Measurements from ENCODE around the gene CDYL2. TPM values are rescaled to one million over a fixed set of nuclear protein-coding genes. Genes with fewer than 3 reads are reported as not detected.

CDYL2 gene
- polyA plus RNA-seq, 12 donors = 2.0 to 4.4 (median 2.6) TPM; not detected in 1

- DNase-seq = no peak
Observed at GRCh38 chr16:80599466-80599865, 204.9 kb downstream of the CDYL2 start.

- DNase-seq = no peak
Observed at GRCh38 chr16:80596507-80597207, 207.7 kb downstream of the CDYL2 start.

- DNase-seq = no peak
Observed at GRCh38 chr16:80594756-80595155, 209.6 kb downstream of the CDYL2 start.

- DNase-seq = no peak
Observed at GRCh38 chr16:80592273-80592672, 212.1 kb downstream of the CDYL2 start.

GRCh38 chr16:80591071-80591915 lies 213.1 kb downstream of the CDYL2 start:
- no peak for DNase-seq

- DNase-seq = no peak
Observed at GRCh38 chr16:80587071-80587470, 217.3 kb downstream of the CDYL2 start.

GRCh38 chr16:80586476-80586875 lies 217.9 kb downstream of the CDYL2 start:
- no peak for DNase-seq

- no peak for DNase-seq
Observed at GRCh38 chr16:80585764-80586163, 218.6 kb downstream of the CDYL2 start.

GRCh38 chr16:80583466-80583865 lies 220.9 kb downstream of the CDYL2 start:
- DNase-seq = no peak

- DNase-seq = no peak
Observed at GRCh38 chr16:80580109-80580832, 224.1 kb downstream of the CDYL2 start.

- DNase-seq = no peak
Observed at GRCh38 chr16:80577485-80578280, 226.7 kb downstream of the CDYL2 start.

- no peak for DNase-seq
Observed at GRCh38 chr16:80576343-80576912, 228.0 kb downstream of the CDYL2 start.

- no peak for DNase-seq
Observed at GRCh38 chr16:80573700-80574120, 230.7 kb downstream of the CDYL2 start.

- no peak for DNase-seq
Observed at GRCh38 chr16:80570106-80570478, 234.3 kb downstream of the CDYL2 start.

- DNase-seq = no peak
Observed at GRCh38 chr16:80569440-80570105, 234.8 kb downstream of the CDYL2 start.

- DNase-seq = no peak
Observed at GRCh38 chr16:80564394-80564793, 240.0 kb downstream of the CDYL2 start.

GRCh38 chr16:80563066-80563465 lies 241.3 kb downstream of the CDYL2 start:
- no peak for DNase-seq

GRCh38 chr16:80559369-80559768 lies 245.0 kb downstream of the CDYL2 start:
- DNase-seq = no peak

- no peak for DNase-seq
Observed at GRCh38 chr16:80557037-80557436, 247.4 kb downstream of the CDYL2 start.

GRCh38 chr16:80556481-80556880 lies 247.9 kb downstream of the CDYL2 start:
- no peak for DNase-seq

- no peak for DNase-seq
Observed at GRCh38 chr16:80554033-80554432, 250.4 kb downstream of the CDYL2 start.

All from muscle of arm (tissue), 12 donors.